CD4-positive, alpha-beta T cell treated with Interleukin-2 at 100 ng/mL for 4 hours (primary cell): ENCODE measurements around the gene TMEM63A.

ENCODE experiments used
- DNase-seq: peaks from one replicate; pipeline ENCODE4 v3.0.0-alpha.2; 2020; ENCODE audit warnings: low spot score

Gene TMEM63A

DNA sequence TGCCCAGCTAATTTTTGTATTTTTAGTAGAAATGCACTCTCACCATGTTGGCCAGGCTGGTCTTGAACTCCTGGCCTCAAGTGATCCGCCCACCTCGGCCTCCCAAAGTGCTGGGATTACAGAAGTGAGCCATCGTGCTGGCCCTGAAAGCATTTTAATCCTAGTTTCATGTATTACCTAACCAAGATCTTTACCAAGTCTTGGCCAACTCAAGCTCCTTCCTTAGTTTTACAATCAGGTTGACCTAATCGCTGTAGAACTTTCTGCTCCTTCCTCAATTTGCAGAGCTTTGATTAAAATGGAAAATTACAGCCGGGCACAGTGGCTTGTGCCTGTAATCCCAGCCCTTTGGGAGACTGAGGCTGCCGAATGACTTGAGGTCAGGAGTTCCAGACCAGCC is 3.2 kb upstream of the TMEM63A start:
- DNase-seq = no peak

DNA sequence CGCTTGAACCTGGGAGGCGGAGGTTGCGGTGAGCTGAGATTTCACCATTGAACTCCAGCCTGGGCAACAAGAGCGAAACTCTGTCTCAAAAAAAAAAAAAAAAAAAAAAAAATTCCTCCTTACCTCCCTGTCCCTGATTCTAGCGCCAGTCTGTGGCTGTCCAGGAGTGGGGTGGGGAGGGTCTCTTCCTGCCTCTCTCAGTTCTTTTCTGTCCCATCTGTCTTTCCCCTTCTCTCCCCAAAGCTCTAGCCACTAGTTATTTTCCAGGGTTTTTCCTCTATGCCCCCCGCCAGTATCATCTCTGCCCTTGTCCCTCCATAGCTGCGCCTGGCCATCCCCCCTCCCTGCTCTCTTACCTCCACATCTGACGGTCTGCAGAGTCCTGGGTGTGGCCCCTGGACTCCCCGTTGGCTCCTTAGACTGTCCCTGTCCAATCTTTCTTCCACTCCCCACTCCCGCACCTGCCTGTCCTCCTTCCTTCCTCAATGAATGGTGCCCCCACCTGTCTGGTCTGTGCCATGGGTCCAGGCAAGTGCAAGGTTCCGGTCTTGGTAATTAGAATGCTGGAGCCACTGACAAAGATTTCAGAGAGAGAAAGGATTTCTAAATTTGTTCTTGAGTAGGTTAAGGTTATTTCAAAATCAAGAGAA is 1.6 kb upstream of the TMEM63A start:
- no peak for DNase-seq

DNA sequence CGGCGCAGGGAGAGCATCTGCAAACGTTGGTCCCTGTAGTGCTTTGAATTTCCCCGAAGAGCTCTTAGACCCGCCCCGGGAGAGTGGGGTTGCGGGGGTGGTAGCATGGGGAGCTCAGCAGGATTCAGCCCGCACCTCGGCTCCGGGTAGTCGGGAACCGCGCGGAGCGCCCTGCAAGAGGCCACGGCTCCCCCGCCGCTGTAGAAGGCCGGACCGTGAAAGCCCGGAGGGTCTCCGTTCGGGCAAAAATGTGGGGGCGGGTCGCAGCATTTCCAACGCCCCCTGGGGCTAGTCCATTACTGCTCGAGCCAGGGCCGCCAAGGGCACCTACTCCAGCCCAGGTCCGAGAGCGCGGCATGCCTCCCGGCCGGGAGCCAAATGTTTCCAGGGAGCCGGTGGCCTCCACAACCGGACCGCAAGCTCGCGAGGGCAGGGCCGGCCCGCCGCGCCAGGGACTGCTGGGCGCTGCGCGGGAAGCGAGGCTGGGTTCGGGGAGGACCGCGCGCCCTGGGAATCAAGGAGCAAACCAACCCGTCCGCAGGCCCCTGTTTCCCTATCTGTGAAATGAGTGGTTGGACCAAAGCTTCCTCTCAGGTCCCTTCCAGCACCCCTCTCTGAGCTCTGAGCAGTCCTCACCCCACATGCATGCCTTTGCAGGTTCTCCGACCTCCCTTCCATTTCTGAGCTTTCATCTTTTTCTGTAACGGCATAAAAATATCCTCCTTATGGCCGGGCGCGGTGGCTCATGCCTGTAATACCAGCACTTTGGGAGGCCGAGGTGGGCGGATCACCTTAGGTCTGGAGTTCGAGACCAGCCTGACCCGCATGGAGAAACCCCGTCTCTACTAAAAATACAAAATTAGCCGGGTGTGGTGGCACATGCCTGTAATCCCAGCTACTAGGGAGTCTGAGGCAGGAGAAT is 775 bp upstream of the TMEM63A start:
- peak; percentile 22 for DNase-seq

DNA sequence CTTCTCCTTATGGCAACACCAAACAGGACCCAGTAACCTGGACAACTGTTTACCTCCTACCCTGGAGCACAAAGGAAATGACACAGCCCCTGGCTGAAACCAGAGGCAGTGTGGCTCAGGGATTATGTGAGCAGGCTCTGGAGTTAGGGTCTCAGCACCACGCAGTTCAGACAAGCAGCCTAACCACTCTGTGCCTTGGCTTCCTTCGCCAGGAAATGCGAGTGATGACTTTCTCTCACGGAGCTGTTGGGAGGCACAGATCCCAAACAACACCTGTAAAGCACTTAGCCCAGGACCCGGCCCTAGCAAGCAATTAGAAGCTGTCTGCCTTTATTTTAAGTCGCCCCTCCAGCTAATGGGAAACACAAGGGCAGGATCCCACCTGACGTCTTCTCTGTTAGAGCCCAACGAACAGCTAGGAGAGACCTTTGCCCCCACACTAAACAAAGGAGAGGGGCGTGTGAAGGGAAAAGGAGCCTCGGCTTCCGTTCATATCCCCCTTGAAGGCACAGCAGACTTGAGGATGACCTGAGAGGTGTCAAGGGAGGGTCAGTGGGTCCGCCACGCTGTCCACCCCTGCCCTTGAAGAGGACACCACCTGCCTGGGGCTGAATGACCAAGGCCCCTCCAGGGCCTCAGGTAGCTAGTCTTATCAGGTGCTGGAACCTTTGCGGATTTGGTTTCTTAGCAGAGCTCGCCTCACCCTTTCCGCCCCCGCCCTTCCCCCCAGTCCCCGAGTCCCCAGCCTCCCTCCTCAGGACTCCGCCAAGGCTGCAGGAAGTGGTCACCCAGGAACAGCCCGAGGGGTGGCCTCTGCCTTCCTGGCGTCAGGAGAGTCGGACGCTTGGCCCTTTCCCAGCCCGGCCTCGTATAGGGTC is 860 bp downstream of the TMEM63A start:
- DNase-seq = peak; percentile 56

DNA sequence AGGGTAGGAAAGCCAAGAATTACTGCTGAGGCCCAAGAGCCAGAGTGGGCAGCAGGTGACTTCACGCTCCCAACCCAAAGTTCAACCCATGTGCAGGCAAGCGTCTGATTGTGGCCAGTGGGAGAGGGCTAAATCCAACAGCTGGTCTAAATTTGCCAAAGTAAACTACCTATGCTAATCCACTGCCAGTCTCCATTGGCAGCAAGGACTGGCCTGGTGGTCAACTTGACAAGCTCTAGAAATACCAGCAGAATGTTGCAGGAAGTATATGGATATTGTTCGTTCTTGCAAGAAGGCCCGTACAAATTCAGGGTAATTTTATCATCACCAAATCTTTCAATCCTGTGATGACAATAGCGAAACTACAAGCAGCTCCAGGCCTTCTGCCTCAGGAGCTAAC is 1.5 kb downstream of the TMEM63A start:
- DNase-seq = no peak

DNA sequence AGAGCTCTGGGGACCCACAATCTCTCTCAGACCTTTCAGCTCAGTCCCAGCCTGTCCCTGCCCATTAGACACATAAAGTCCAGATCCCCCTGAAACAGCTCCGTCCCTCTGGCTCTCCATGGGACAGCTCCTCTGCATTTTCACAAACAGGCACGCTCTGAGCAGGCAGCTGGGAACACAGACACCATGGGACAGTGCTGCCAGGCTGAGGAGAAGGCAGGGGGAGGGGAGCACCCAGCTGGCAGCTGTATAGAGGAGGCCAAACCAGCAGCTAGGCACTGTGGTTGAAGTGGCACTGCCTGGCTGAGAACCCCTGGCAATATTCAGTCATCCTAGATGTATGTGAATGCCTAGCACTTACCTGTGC is 2.0 kb downstream of the TMEM63A start:
- DNase-seq = no peak

DNA sequence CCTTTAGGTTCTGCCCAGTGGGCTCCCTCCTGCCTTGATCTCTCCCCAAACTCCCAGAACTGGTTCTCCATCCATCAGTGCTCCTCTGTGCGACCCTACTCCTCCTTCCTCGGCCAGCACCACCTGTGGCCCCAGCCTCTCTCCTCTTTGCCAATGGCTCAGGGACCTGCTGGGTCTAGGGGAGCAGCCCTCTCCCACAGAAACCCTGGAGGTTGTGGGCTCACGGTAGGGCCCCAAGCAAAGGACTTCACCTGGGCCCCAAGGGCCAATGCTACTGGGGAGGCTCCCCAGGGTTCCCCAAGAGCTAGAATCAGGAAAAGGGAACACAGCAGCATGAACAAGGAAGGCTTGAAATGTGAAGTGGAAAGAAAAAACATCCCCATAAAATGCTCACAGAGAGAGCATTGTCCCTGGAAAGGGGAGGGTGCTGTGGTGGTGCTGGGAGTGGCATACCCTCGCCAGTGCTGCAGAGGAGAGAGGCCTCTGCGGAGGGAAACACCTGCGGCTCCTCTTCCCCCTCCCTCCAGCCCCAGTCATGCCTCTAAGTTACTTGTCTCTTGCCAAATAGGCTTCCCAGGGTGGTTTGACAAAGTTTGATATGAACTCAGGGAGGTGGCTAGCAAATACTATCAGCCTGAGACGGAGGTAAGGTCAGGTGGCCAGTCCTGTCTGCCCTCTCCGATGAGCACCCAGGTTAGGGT is 2.5 kb downstream of the TMEM63A start:
- DNase-seq = peak; percentile 42

DNA sequence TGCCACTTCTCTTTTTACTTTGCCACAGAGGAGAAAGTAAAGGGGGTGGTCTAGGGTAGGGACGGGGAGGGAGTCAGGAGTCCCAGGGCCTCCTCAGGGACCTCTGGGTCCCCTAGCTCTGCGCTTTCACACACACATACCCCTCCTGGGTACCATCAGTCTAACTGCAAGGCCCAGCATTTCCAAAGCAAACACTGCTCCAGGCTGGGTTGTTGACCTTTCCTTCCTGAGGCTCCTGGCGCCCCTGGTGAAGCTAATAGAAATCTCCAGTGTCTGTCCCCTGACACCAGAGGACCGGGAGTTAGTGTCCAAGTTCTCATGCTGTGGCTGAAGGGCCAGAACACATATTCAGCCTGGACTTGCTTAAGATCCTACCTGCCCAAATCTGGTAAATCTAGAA is 3.9 kb downstream of the TMEM63A start:
- DNase-seq = no peak

DNA sequence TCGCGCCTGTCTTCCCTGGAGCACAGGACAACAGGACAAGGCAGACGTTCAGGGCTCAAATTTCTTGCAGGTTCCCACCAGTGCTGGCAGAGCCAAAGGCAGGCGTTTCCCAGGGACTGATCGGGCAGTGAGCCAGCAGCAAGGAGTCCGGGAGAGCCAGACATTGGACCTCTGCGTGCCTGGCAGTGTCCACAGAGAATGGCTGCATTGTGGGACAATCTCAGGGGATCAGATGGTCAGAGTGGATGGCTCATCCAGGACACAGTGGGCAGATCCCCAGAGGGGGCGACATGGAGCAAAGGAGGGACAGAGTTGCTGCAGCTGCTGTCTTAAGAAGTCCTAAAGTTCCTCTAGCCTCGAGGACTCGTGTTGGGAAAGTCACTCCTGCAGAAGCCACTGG is 4.6 kb downstream of the TMEM63A start:
- peak; percentile 22 for DNase-seq

DNA sequence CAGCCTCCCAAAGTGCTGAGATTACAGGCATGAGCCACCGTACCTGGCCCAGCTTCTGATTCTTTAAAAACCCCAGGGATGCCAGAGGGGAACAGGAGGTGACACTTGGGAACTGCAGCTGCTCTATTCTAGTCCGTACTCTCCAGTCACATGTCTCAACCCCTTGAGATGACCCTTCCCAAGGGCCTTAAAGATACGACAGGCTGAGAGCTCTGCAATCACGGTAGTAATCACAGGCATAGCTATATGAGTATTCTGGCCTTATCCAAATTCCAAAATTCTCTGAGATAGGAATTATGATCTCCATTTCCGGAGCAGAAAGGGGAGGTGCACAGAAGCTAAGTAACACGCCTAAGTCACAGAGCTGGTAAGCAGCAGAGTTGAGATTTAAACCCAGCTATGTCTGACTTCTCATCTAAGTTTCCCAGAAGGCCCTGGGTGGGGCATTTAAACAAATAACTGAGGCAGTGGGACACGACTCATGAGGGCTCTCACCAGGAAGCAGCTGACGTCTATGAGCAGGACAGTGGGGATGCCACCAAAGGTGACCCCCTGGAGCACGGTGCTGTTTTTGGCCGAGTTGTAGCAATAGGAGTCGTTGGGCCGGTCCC is 5.2 kb downstream of the TMEM63A start:
- no peak for DNase-seq

DNA sequence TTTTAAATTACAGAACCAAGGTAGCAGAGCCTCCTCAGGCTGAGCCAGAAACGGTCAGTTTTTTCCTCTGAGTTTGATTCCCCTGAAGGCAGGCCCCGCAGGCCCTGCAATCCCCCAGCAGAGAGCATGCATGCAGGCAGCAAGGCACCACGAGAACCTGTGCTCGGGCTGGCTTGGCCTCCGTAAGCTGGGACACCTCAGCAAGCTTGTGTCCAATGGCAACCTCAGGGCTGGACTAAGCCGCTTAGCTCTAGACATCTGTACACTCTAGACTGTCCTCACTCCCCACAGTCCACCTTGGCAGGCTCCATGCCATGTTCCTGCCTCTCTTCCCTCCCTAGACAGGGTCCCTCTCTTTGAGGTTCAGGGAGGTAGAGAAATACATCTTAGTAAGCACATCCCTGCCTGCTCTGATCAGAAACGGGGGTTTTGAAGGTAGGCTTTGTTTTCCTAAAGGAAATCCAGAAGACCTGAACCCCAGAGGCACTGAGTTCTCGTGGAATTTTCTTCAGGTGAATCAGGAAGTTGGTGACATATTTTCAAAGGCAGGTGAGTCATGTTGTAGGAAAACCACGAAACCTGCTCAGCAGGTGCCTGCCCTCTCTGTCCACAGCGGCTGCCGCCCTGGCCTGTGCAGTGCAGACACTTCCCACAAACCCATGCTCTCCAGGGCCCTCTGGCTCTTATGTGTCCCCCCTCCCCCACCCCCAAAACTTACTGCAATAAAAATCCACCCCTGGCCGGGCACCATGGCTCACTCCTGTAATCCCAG is 7.0 kb downstream of the TMEM63A start:
- DNase-seq = no peak

DNA sequence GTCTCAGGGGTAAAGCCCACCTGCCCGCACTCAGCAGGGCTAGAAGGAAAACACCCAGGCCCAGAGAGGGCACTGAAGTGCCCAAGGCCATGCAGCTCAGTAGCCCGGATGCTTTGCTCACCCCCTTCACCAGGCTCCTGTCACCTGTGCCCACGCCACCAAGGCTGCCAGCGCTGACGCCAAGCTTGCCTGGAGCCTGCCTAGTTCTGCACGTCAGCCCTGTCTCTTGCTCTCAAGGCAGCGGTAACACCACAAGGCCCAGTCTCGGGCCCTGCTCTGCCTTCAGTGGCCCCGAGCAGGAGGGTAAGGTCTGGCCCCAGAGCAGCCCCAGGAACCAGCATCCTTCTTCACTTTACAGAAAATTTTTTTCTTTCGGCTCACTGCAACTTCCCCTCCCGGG is 7.7 kb downstream of the TMEM63A start:
- DNase-seq = no peak

DNA sequence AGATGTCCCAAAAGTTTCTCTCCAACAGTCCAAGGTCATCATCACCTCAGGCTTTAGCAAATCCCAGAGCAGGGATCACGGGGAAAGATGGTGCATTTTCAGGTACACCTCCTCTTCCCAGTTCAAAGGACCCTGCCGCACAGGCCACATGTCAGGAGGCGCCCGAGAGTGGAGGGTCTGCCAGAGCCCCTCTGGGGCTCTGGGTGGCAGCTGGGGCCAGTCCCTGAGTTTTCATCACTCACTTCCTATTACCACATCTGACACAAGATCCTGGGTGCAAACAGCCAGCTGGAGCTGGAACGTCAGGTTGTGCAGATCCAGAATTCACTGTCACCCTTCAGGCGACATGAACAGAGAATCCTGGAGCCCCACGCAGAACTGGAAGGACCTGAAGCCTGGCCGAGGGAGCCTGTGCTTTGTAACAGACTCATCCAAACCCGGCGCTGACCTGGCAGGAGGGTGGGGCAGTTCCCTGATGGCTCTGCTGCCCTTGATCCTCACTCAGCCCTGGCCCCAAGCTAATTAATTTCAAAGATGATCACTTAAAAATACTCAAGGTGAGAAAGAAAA is 8.8 kb downstream of the TMEM63A start:
- no peak for DNase-seq

DNA sequence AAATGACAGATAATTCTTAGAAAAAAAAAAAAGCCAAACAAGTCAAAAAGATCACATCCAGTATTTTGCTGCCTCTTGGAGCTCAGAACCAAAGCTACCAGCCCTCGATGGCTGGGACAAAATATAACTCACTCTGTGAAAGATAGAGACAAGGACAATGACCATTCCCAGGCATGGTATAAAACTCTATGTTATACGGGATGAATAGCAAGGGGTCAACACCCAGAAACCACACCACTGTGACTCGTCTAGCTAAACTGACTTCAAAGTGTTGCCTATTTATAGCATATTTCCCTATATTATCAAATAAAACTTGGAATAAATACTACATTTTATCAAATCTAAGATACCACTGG is 10.1 kb downstream of the TMEM63A start:
- DNase-seq = no peak

DNA sequence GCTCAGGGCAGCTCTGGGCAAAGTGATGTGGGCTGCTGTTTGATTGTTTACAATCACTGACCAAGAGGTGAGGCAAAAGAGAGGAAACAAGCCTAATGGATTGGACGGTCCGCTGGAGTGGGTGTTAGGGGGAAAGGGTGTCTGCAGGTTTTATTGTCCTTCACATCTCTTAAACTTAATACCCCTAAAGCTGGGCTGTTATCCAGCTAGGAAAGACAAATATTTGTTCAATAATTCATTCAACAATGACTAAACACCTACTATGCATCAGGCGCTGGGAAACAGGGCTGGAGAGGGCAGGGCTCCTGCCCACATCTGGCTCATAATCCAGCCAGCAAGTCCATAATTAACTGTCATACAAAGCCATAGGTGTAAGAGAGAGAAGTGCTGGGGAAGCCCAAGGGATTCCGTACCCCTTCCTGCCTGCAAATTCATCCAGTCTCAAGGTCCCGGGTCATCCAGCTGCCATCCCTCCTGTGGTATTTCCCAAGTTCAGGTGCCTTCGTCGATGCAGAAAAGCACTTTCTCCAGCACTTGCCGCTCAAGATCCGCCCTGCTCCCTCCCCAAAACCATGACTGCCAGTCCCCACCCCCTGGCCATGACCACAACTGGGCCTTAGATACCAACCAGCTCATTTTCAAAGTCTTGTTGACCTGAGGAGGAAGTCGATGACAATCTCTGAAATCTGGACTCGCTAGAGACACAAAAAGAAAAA is 10.7 kb downstream of the TMEM63A start:
- peak; percentile 42 for DNase-seq

DNA sequence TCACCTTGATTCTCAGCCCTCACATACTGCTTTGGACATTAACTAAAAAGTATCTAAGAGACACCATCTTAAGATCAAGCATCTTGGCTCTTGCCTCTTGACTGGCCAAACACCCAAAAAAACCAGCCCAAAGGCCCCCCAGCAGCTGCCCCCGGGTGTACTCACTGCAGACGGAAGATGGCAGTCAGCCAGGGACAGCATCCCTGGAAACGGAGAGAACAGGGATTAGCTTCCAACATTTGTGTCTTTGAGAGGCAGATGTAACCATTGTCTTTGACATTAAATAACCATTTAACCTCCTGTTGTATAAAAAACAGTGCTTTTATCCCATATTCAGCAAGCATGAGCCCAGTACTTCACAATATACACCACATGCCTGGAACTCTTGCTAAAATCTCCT is 11.3 kb downstream of the TMEM63A start:
- DNase-seq = no peak

DNA sequence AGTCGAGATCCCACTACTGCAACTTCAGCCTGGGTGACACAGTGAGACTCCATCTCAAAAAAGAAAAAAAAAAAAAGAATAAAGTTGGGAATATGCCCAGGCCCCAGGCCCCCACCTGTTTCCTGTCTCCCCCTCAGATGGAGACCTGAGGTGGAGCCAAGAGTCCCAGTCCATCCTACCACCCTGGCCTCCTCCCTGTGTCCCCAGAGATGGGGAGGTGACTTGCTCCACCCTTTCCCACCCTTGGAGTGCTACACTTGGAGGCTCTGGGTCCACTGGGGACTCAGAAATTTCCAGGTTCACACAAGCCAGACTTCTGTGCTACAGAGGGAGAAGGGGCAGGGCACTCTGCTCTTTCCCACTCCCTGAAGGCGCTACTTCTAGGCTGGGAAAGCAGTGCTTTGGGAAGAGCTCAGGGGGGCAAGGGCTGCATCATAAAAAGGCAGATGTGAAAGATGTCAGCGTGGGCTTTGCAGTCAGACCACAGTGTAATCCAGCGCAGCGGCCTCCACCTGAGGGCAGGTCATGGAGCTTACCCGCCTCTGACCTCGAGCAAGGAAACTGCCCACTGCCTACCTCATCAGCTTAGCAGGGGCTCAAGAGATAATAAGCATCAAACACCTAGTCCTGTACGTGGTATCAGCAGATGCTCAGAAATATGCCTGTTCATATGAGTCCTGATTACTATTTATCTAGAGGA is 13.4 kb downstream of the TMEM63A start:
- no peak for DNase-seq

DNA sequence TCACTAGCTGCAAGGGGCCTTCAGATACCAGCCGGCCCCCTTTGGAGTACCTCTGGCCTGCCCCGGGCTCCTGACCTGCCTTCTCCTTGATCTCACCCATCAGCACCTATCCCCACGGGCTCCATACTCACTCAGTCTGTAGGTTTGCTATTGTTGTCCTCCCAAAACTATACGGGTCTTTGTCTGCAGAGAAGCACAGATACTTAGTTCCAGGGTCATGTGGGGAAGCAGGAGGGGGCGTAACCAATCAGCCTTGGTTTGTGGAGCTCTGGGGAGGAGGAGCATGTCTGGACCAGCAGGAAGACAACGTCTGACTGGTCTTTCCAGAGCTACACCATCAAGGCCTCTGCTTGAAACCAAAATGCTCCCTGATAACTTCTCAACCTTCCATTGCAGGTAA is 15.2 kb downstream of the TMEM63A start:
- DNase-seq = no peak
